Endothelial cell (in vitro differentiated cells): ENCODE measurements around the gene GLCCI1. TPM values are rescaled to one million over a fixed set of nuclear protein-coding genes. Genes with fewer than 3 reads are reported as not detected.
"Not testable (repeated sequence)": the region's sequence is repeated elsewhere in the genome, so short reads cannot be mapped to it uniquely, and the experiment has no call there.

Experiments
- DNase-seq: peaks from one replicate; pipeline ENCODE4 v3.0.0; 2021; ENCODE audit warnings: low spot score
- H3K27ac Mint-ChIP-seq: one replicate; pipeline ENCODE4 v1.8.0; 2021; ENCODE audit warnings: mixed read lengths, inconsistent platforms; ENCODE audit not compliant: unreplicated experiment
- H3K27me3 Mint-ChIP-seq: one replicate; pipeline ENCODE4 v1.8.0; 2021; ENCODE audit warnings: mild to moderate bottlenecking, moderate library complexity, mixed read lengths, inconsistent platforms; ENCODE audit not compliant: unreplicated experiment
- H3K36me3 Mint-ChIP-seq: one replicate; pipeline ENCODE4 v1.8.0; 2021; ENCODE audit warnings: mild to moderate bottlenecking, low read depth, mixed read lengths, inconsistent platforms; ENCODE audit not compliant: unreplicated experiment
- H3K4me1 Mint-ChIP-seq: one replicate; pipeline ENCODE4 v1.8.0; 2021; ENCODE audit warnings: mild to moderate bottlenecking, mixed read lengths, inconsistent platforms; ENCODE audit not compliant: unreplicated experiment
- H3K4me3 Mint-ChIP-seq: one replicate; pipeline ENCODE4 v1.8.0; 2021; ENCODE audit warnings: mild to moderate bottlenecking, mixed read lengths, inconsistent platforms; ENCODE audit not compliant: unreplicated experiment
- H3K9me3 Mint-ChIP-seq: one replicate; pipeline ENCODE4 v1.8.0; 2021; ENCODE audit warnings: mixed read lengths, inconsistent platforms; ENCODE audit not compliant: unreplicated experiment
- CTCF ChIP-seq: fragments of 200-600 bp; sonication (generic); IDR thresholded peaks from one replicate; pipeline ENCODE4 v1.5.0; 2021; ENCODE audit warnings: antibody characterized with exemption; ENCODE audit not compliant: unreplicated experiment
- total RNA-seq: library from RNA; stranded (reverse); fragmentation: NEBNext Ultra II Directional; extraction: Animal tissue kit (Norgen Biotek cat#: 25700); gene quantifications from one replicate; pipeline ENCODE4 v1.2.1, GENCODE V29; 2021; ENCODE audit not compliant: unreplicated experiment

Gene GLCCI1
- total RNA-seq, 1 donor from 2014 or later, result 13.8 TPM

- H3K4me1 Mint-ChIP-seq, result no peaks in the 10 kb centered on the region
- no peak overlapping the region for H3K27ac Mint-ChIP-seq
- DNase-seq, result no peak
- TF ChIP-seq CTCF, result no peak
- H3K36me3 Mint-ChIP-seq, result no peaks in the 10 kb centered on the region
- peaks cover 1% of the 10 kb centered on the region for H3K27me3 Mint-ChIP-seq
- no peaks in the 10 kb centered on the region for H3K9me3 Mint-ChIP-seq
- H3K4me3 Mint-ChIP-seq, result no peak overlapping the region
Observed at GRCh38 chr7:8037151-8037550, 68.6 kb downstream of the GLCCI1 start.

- Mint-ChIP-seq H3K4me1 (no peaks in the 10 kb centered on the region), H3K9me3 (no peaks in the 10 kb centered on the region), H3K4me3 (no peak overlapping the region), H3K27ac (no peak overlapping the region), H3K27me3 (no peaks in the 10 kb centered on the region), H3K36me3 (no peaks in the 10 kb centered on the region)
- TF ChIP-seq CTCF, result no peak
- no peak for DNase-seq
Observed at GRCh38 chr7:8040768-8041369, 72.3 kb downstream of the GLCCI1 start.

- no peaks in the 10 kb centered on the region for H3K9me3 Mint-ChIP-seq
- no peaks in the 10 kb centered on the region for H3K4me1 Mint-ChIP-seq
- no peaks in the 10 kb centered on the region for H3K36me3 Mint-ChIP-seq
- no peak for TF ChIP-seq CTCF
- no peak overlapping the region for H3K27ac Mint-ChIP-seq
- H3K27me3 Mint-ChIP-seq, result no peaks in the 10 kb centered on the region
- no peak overlapping the region for H3K4me3 Mint-ChIP-seq
- no peak for DNase-seq
Observed at GRCh38 chr7:8042796-8043535, 74.4 kb downstream of the GLCCI1 start.

GRCh38 chr7:8044761-8045430 is 76.3 kb downstream of the GLCCI1 start:
- DNase-seq, result no peak
- no peak for TF ChIP-seq CTCF
- Mint-ChIP-seq H3K27me3 (no peaks in the 10 kb centered on the region), H3K36me3 (no peaks in the 10 kb centered on the region), H3K27ac (no peak overlapping the region), H3K4me3 (no peak overlapping the region), H3K9me3 (no peaks in the 10 kb centered on the region), H3K4me1 (no peaks in the 10 kb centered on the region)

GRCh38 chr7:8048067-8048466 is 79.5 kb downstream of the GLCCI1 start:
- DNase-seq, H3K27ac Mint-ChIP-seq, H3K27me3 Mint-ChIP-seq, H3K9me3 Mint-ChIP-seq, H3K4me1 Mint-ChIP-seq, H3K4me3 Mint-ChIP-seq, H3K36me3 Mint-ChIP-seq: not testable (repeated sequence)
